Measurements from ENCODE around the gene RASSF10. TPM values are rescaled to one million over a fixed set of nuclear protein-coding genes. Genes with fewer than 3 reads are reported as not detected.

Gene RASSF10
- polyA plus RNA-seq, 4 donors, result 19.2 to 31.9 (median 26.1) TPM

- no peak for DNase-seq (ENCODE audit: low read depth in 4 of 4, low spot score in 3 of 4)
Measured at GRCh38 chr11:12991426-12991825, 17.7 kb upstream of the RASSF10 start.

GRCh38 chr11:12993626-12994025 lies 15.5 kb upstream of the RASSF10 start:
- DNase-seq (ENCODE audit: low read depth in 4 of 4, low spot score in 3 of 4), result no peak

GRCh38 chr11:12994476-12994875 lies 14.6 kb upstream of the RASSF10 start:
- DNase-seq (ENCODE audit: low read depth in 4 of 4, low spot score in 3 of 4), result no peak

GRCh38 chr11:12995188-12995587 lies 13.9 kb upstream of the RASSF10 start:
- DNase-seq (ENCODE audit: low read depth in 4 of 4, low spot score in 3 of 4), result no peak

- DNase-seq (ENCODE audit: low read depth in 4 of 4, low spot score in 3 of 4), result no peak
Measured at GRCh38 chr11:12995823-12996222, 13.3 kb upstream of the RASSF10 start.

GRCh38 chr11:12997168-12997567 lies 11.9 kb upstream of the RASSF10 start:
- DNase-seq (ENCODE audit: low read depth in 4 of 4, low spot score in 3 of 4), result no peak

GRCh38 chr11:12998336-12998735 lies 10.8 kb upstream of the RASSF10 start:
- DNase-seq (ENCODE audit: low read depth in 4 of 4, low spot score in 3 of 4), result no peak

GRCh38 chr11:12999597-12999996 lies 9.5 kb upstream of the RASSF10 start:
- no peak for DNase-seq (ENCODE audit: low read depth in 4 of 4, low spot score in 3 of 4)

GRCh38 chr11:13000116-13000515 lies 9.0 kb upstream of the RASSF10 start:
- no peak for DNase-seq (ENCODE audit: low read depth in 4 of 4, low spot score in 3 of 4)

- no peak for DNase-seq (ENCODE audit: low read depth in 4 of 4, low spot score in 3 of 4)
Measured at GRCh38 chr11:13000721-13001120, 8.4 kb upstream of the RASSF10 start.

GRCh38 chr11:13003736-13004493 lies 5.2 kb upstream of the RASSF10 start:
- no peak for DNase-seq (ENCODE audit: low read depth in 4 of 4, low spot score in 3 of 4)

- no peak for DNase-seq (ENCODE audit: low read depth in 4 of 4, low spot score in 3 of 4)
Measured at GRCh38 chr11:13007182-13008060, 1.7 kb upstream of the RASSF10 start.

- no peak for DNase-seq (ENCODE audit: low read depth in 4 of 4, low spot score in 3 of 4)
Measured at GRCh38 chr11:13008061-13008435, 1.1 kb upstream of the RASSF10 start.

GRCh38 chr11:13009476-13009920 lies 382 bp downstream of the RASSF10 start:
- no peak for DNase-seq (ENCODE audit: low read depth in 4 of 4, low spot score in 3 of 4)

GRCh38 chr11:13009921-13010748 lies 1.0 kb downstream of the RASSF10 start:
- DNase-seq (ENCODE audit: low read depth in 4 of 4, low spot score in 3 of 4), result no peak

- no peak for DNase-seq (ENCODE audit: low read depth in 4 of 4, low spot score in 3 of 4)
Measured at GRCh38 chr11:13010749-13011465, 1.8 kb downstream of the RASSF10 start.

- no peak for DNase-seq (ENCODE audit: low read depth in 4 of 4, low spot score in 3 of 4)
Measured at GRCh38 chr11:13011466-13012055, 2.4 kb downstream of the RASSF10 start.

- no peak for DNase-seq (ENCODE audit: low read depth in 4 of 4, low spot score in 3 of 4)
Measured at GRCh38 chr11:13012056-13012661, 3.0 kb downstream of the RASSF10 start.

GRCh38 chr11:13013054-13013488 lies 4.0 kb downstream of the RASSF10 start:
- DNase-seq (ENCODE audit: low read depth in 4 of 4, low spot score in 3 of 4), result no peak
